GM18520 (cell line): ENCODE measurements around the gene ELF3.
"Not testable (repeated sequence)": the region's sequence is repeated elsewhere in the genome, so short reads cannot be mapped to it uniquely, and the experiment has no call there.

Source experiments
- ATAC-seq: cut with Tn5 transposase; IDR thresholded peaks from one replicate; pipeline ENCODE4 v1.9.1; 2021; ENCODE audit not compliant: unreplicated experiment

The ELF3 gene

GRCh38 chr1:202034149-202034682 lies 23.8 kb downstream of the ELF3 start:
- no peak for ATAC-seq

- no peak for ATAC-seq
Observed at GRCh38 chr1:202034683-202035462, 24.5 kb downstream of the ELF3 start.

GRCh38 chr1:202036595-202037387 lies 26.4 kb downstream of the ELF3 start:
- ATAC-seq, result no peak

GRCh38 chr1:202037706-202038296 lies 27.4 kb downstream of the ELF3 start:
- no peak for ATAC-seq

GRCh38 chr1:202038688-202039346 lies 28.4 kb downstream of the ELF3 start:
- ATAC-seq, result no peak

- ATAC-seq, result no peak
Observed at GRCh38 chr1:202045705-202046104, 35.3 kb downstream of the ELF3 start.

GRCh38 chr1:202046227-202046626 lies 35.8 kb downstream of the ELF3 start:
- no peak for ATAC-seq

GRCh38 chr1:202046748-202047708 lies 36.6 kb downstream of the ELF3 start:
- ATAC-seq, result no peak

GRCh38 chr1:202047977-202048376 lies 37.6 kb downstream of the ELF3 start:
- ATAC-seq, result no peak

- no peak for ATAC-seq
Observed at GRCh38 chr1:202049129-202049528, 38.7 kb downstream of the ELF3 start.

GRCh38 chr1:202054094-202054493 lies 43.7 kb downstream of the ELF3 start:
- ATAC-seq, result no peak

GRCh38 chr1:202054673-202055072 lies 44.3 kb downstream of the ELF3 start:
- not testable (repeated sequence) for ATAC-seq

GRCh38 chr1:202056644-202057334 lies 46.4 kb downstream of the ELF3 start:
- no peak for ATAC-seq

- not testable (repeated sequence) for ATAC-seq
Observed at GRCh38 chr1:202057335-202057704, 46.9 kb downstream of the ELF3 start.

- no peak for ATAC-seq
Observed at GRCh38 chr1:202058001-202058908, 47.9 kb downstream of the ELF3 start.

GRCh38 chr1:202061055-202061454 lies 50.7 kb downstream of the ELF3 start:
- ATAC-seq, result no peak

- ATAC-seq, result not testable (repeated sequence)
Observed at GRCh38 chr1:202061787-202062186, 51.4 kb downstream of the ELF3 start.

- not testable (repeated sequence) for ATAC-seq
Observed at GRCh38 chr1:202062636-202063035, 52.2 kb downstream of the ELF3 start.
